Thyroid gland (tissue), 4 donors: Measurements from ENCODE around the gene FOXP2. TPM values are rescaled to one million over a fixed set of nuclear protein-coding genes. Genes with fewer than 3 reads are reported as not detected.

Experiments
- DNase-seq, 2 donors: peaks; one replicate each; pipeline ENCODE4 v3.0.0-alpha.2; 2019
- H3K27ac ChIP-seq, 3 donors: fragments of 200-600 bp; sonication (generic); 1 replicate in 2 of 3; 2 replicates in 1 of 3; pipeline ENCODE4 v1.5.1; 2016 to 2019; ENCODE audit warnings: mild to moderate bottlenecking in 1 of 3, moderate library complexity in 1 of 3
- H3K27me3 ChIP-seq: fragments of 200-600 bp; sonication (generic); one replicate; pipeline ENCODE4 v1.5.1; 2019
- H3K36me3 ChIP-seq, 2 donors: fragments of 200-600 bp; sonication (generic); one replicate each; pipeline ENCODE4 v1.5.1; 2016 to 2019
- H3K4me1 ChIP-seq, 2 donors: fragments of 200-600 bp; sonication (generic); one replicate each; pipeline ENCODE4 v1.5.1; 2017 to 2019
- H3K4me3 ChIP-seq, 3 donors: fragments of 200-600 bp; sonication (generic); replicated peaks in 1 of 3; 1 replicate in 2 of 3; 2 replicates in 1 of 3; pipeline ENCODE4 v1.5.1; 2016; ENCODE audit warnings: mild to moderate bottlenecking in 1 of 3
- H3K9me3 ChIP-seq: fragments of 200-600 bp; sonication (generic); one replicate; pipeline ENCODE4 v1.5.1; 2017
- POLR2A ChIP-seq, 2 donors: fragments of 450-650 bp; IDR thresholded peaks; one replicate each; pipeline ENCODE4 v1.6.1; 2017; ENCODE audit warnings: antibody characterized with exemption in 2 of 2, mild to moderate bottlenecking in 2 of 2, moderate library complexity in 1 of 2
- WGBS, 2 donors: methylation state at CpG; one replicate each; pipeline ENCODE4 v1.1.5; 2017; 5-methylcytosine and 5-hydroxymethylcytosine counted together
- intact Hi-C: fragments of 100-400 bp; cut with DNase I; formaldehyde crosslinking; loops from one replicate; pipeline ENCODE4 v1.15.1; 2023
- total RNA-seq, 4 donors: library from RNA; depleted of rRNA; stranded (reverse); fragments of >200 nt; gene quantifications; one replicate each; pipeline ENCODE4 v1.2.3, GENCODE V29; 2016
- TF ChIP-seq, protein P1 (sequence below), 6 experiments: fragments of 200-600 bp in 3 of 6; fragments of 450-650 bp in 3 of 6; sonication (generic) in 3 of 6; IDR thresholded peaks; one replicate each; pipeline ENCODE4 v1.5.1; 2016 to 2019; ENCODE audit warnings: antibody characterized with exemption in 6 of 6, mild to moderate bottlenecking in 2 of 6, inconsistent platforms in 1 of 6, moderate library complexity in 1 of 6

Gene FOXP2
- total RNA-seq, 4 donors from 2014 or later: 24.7 to 46.5 (median 28.0) TPM

DNA sequence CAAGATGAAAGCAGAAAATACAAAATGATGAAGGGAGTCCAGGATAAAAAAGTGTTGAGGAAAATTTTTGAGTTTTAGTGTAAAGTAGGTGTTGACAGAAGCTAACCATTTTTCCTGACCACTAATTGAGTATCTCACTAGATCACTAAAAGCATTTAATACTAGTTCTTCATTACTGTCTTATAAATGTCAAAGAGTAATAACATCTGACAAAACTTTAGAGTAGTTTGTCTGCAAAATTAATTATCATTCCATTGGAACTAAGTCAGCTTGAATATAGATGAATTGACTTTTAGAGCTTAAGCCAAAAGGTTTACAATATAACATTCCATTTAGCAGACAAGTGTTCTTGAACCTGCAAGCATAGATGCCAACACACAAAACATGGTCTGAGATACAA is 232.9 kb downstream of the FOXP2 start:
- Histone ChIP-seq H3K9me3 (no peaks in the 10 kb centered on the region), H3K27ac (no peak overlapping the region), H3K4me3 (no peak overlapping the region), H3K4me1 (no peaks in the 10 kb centered on the region), H3K36me3 (no peaks in the 10 kb centered on the region), H3K27me3 (no peaks in the 10 kb centered on the region)
- TF ChIP-seq, protein P1, sequence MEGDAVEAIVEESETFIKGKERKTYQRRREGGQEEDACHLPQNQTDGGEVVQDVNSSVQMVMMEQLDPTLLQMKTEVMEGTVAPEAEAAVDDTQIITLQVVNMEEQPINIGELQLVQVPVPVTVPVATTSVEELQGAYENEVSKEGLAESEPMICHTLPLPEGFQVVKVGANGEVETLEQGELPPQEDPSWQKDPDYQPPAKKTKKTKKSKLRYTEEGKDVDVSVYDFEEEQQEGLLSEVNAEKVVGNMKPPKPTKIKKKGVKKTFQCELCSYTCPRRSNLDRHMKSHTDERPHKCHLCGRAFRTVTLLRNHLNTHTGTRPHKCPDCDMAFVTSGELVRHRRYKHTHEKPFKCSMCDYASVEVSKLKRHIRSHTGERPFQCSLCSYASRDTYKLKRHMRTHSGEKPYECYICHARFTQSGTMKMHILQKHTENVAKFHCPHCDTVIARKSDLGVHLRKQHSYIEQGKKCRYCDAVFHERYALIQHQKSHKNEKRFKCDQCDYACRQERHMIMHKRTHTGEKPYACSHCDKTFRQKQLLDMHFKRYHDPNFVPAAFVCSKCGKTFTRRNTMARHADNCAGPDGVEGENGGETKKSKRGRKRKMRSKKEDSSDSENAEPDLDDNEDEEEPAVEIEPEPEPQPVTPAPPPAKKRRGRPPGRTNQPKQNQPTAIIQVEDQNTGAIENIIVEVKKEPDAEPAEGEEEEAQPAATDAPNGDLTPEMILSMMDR (IDR thresholded peaks at IDR 0.05): no peak
- no peak for TF ChIP-seq POLR2A (IDR thresholded peaks at IDR 0.05)
- intact Hi-C loops: no loop called here
- no peak for DNase-seq

DNA sequence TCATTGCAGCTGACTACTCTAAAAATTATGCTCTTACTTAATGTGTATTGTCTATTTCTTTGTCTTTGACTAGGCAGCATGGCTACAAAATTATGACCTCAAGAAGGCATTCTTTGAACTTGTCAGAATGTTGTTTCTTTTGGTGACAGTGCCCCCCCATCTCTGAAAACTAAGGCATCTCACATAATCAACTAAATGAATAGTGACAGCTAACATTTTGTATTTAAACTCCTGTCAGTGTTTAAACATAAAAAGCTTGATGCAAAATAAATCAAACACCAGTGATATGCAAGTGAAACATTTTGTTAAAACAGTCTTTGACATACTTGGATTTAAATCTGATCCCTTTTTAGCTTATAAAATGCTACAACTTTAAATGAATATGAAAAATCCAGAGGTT is 233.5 kb downstream of the FOXP2 start:
- Histone ChIP-seq H3K27ac (no peak overlapping the region), H3K4me3 (no peak overlapping the region), H3K9me3 (no peaks in the 10 kb centered on the region), H3K27me3 (no peaks in the 10 kb centered on the region), H3K36me3 (no peaks in the 10 kb centered on the region), H3K4me1 (no peaks in the 10 kb centered on the region)
- DNase-seq: no peak
- intact Hi-C loops: no loop called here
- no peak for TF ChIP-seq POLR2A (IDR thresholded peaks at IDR 0.05)
- TF ChIP-seq, protein P1 (IDR thresholded peaks at IDR 0.05): no peak

DNA sequence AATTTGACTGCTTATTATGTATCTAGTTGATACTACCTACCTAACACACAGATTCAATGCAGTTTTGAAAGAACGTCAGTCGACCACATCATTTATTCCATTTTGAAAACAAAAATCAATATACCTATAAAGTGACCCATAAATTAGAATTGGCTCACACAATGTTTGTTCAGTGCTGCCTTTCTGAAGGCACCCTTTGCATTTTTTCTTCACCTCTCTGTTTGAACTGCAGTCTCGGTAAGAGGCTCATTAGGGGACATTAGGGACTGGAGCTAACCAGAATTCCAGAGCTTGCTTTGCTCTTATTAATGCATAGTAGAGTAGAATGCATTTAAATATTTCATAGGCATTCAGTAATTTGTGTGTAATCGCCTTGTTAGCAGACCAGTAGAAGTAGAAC is 234.1 kb downstream of the FOXP2 start:
- H3K4me3 ChIP-seq: no peak overlapping the region
- no peak for DNase-seq
- WGBS, 2 donors: 88 to 91% methylated on average over 4 of the region's 4 CpGs
- H3K36me3 ChIP-seq: no peaks in the 10 kb centered on the region
- no peaks in the 10 kb centered on the region for H3K27me3 ChIP-seq
- intact Hi-C loops: no loop called here
- no peaks in the 10 kb centered on the region for H3K9me3 ChIP-seq
- H3K4me1 ChIP-seq: no peaks in the 10 kb centered on the region
- no peak for TF ChIP-seq POLR2A (IDR thresholded peaks at IDR 0.05)
- TF ChIP-seq, protein P1 (IDR thresholded peaks at IDR 0.05): no peak
- no peak overlapping the region for H3K27ac ChIP-seq

DNA sequence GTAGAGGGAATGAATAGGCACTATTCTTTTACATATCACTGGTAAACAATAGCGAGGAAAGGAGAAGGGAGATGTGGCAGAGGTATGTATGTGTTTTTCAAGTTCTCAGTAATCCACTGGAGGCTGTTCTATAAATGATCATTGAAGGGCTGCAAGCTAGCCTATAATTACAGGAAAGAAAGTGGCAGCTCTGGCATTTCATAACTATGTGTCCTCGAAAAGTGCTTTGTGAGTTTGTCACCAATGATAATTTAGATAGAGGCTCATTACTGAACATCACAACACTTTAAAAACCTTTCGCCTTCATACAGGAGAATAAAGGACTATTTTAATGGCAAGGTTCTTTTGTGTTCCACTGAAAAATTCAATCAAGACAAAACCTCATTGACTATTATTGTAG is 235.1 kb downstream of the FOXP2 start:
- TF ChIP-seq, protein P1 (IDR thresholded peaks at IDR 0.05): no peak
- TF ChIP-seq POLR2A (IDR thresholded peaks at IDR 0.05): no peak
- intact Hi-C loops: no loop called here
- no peaks in the 10 kb centered on the region for H3K9me3 ChIP-seq

DNA sequence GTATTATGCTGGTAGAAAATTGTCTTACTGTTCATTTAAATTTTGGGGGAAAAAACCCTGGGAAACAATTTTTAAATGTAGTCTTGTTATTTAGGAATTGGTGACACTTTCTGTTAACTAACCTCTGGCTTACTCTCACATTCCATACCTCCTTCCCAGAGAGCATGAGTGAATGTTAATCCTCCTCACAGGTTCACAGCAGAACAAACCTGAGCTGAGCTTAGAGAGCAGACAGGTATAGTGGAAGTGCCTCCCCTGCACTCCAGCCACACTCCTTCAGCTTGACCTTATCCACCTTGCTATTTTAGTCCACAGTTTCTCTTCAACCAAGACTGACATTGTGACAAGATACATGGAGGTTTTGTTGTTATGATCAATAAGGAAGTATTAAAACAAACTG is 235.9 kb downstream of the FOXP2 start:
- no peak for DNase-seq
- H3K27ac ChIP-seq: no peak overlapping the region
- TF ChIP-seq, protein P1 (IDR thresholded peaks at IDR 0.05): no peak
- no peak for TF ChIP-seq POLR2A (IDR thresholded peaks at IDR 0.05)
- H3K9me3 ChIP-seq: no peaks in the 10 kb centered on the region
- no peaks in the 10 kb centered on the region for H3K27me3 ChIP-seq
- no peaks in the 10 kb centered on the region for H3K4me1 ChIP-seq
- H3K4me3 ChIP-seq: no peak overlapping the region
- intact Hi-C loops: no loop called here
- no peaks in the 10 kb centered on the region for H3K36me3 ChIP-seq

More for the DNA sequence above, 235.1 kb downstream of the FOXP2 start:
- WGBS, 2 donors: 92 to 96% methylated on average over 3 of the region's 3 CpGs
- no peaks in the 10 kb centered on the region for H3K4me1 ChIP-seq
- no peak overlapping the region for H3K27ac ChIP-seq
- H3K36me3 ChIP-seq: no peaks in the 10 kb centered on the region
- no peak overlapping the region for H3K4me3 ChIP-seq
- no peak for DNase-seq
- no peaks in the 10 kb centered on the region for H3K27me3 ChIP-seq
